Measurements from ENCODE around the gene NPR2. TPM values are rescaled to one million over a fixed set of nuclear protein-coding genes. Genes with fewer than 3 reads are reported as not detected.

NPR2 gene
- total and polyA plus RNA-seq, 2 of the 13 experiments (the other 11 are each of a cell fraction or from before 2014, with no cell fraction given) = 7.4 to 9.4 TPM

DNA sequence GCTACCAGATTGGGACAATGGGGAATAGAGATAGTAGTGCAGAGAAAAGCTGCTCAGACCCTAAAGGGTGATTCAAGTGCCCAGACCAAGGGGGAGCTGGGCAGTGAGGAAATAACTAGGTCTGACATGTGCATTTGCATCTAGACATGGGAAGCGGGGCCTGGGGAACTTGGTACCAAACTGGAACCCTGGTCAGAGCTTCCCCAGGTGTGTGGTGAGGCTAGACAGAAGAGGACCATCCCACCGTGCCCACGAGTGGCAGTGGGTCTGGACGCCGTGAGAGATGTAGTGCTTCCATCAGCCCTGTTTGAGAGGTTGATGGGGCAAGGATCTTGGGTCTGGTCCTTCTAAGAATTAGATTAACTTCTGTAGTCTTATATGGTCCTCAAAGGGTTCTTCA is 45.2 kb downstream of the NPR2 start:
- Histone ChIP-seq H4K20me1 (ENCODE audit: insufficient read depth, low read length) (no peaks in the 10 kb centered on the region), H3K27me3 (ENCODE audit: control insufficient read depth in 1 of 2, insufficient read depth in 2 of 2, low read length in 2 of 2) (no peaks in the 10 kb centered on the region; a peak in 1 of 5 replicates), H3K79me2 (ENCODE audit: insufficient read depth, low read length) (no peaks in the 10 kb centered on the region), H3K36me3 (replicated peaks in 1 of 2; ENCODE audit: control insufficient read depth in 1 of 2, insufficient read depth in 2 of 2, low read length in 2 of 2) (no peaks in the 10 kb centered on the region), H3K9me3 (ENCODE audit: low read length) (no peaks in the 10 kb centered on the region), H3K4me3 (replicated peaks in 1 of 3; ENCODE audit: insufficient read depth in 1 of 3, low read depth in 2 of 3, low read length in 3 of 3) (no peak overlapping the region), H3K4me2 (ENCODE audit: low read depth, low read length) (no peak overlapping the region), H3K4me1 (ENCODE audit: insufficient read depth, low read length) (peaks cover 44% of the 10 kb centered on the region), H3K27ac (ENCODE audit: extremely low read length, insufficient read depth, low read length) (no peak overlapping the region), H3K9ac (ENCODE audit: insufficient read depth, low read depth, low read length) (no peak overlapping the region), H2AFZ (ENCODE audit: low read length) (no peak overlapping the region)
- ChIA-PET POLR2A (interaction anchor here (1.3 to 2.3 kb wide), 2 partner anchors 22 to 44 kb away, joined by 4 to 9 read pairs; partner anchors contain the start of gene HINT2), CTCF (ENCODE audit: low intra/inter-chr PET ratio, low total read pairs) (no interaction called here)
- BruUV-seq (replicated peaks) = no TSS peak
- intact Hi-C loops (cut with micrococcal nuclease; ENCODE audit: unreplicated experiment) (no loop called here), in situ Hi-C loops (cut with HindIII; ENCODE audit: extremely low pct_ligation_motif_present, low pct_unique_long_range_greater_than_20kb) (no loop called here)
- FAIRE-seq (no peak), ATAC-seq (no peak), DNase-seq (ENCODE audit: low spot score) (no peak)
- TF ChIP-seq ZNF577 (CRISPR knock-in tag; IDR thresholded peaks at IDR 0.05; ENCODE audit: borderline replicate concordance, low read depth) (no peak), BRF2 (CRISPR knock-in tag; IDR thresholded peaks at IDR 0.05) (no peak), SOX13 (IDR thresholded peaks at IDR 0.05) (no peak), SOX13 (CRISPR knock-in tag; conservative IDR thresholded peaks at IDR 0.05 in 1 of 2, IDR thresholded peaks at IDR 0.05 in 1 of 2) (no peak)
- 88% methylated on average over 5 of the region's 5 CpGs for WGBS (ENCODE audit: low lambda C conversion rate)

GRCh38 chr9:35839926-35840325 is 48.5 kb downstream of the NPR2 start:
- ChIA-PET POLR2A (no interaction called here), CTCF (ENCODE audit: low intra/inter-chr PET ratio, low total read pairs) (no interaction called here)
- DNase-seq (ENCODE audit: low spot score) (no peak), ATAC-seq (no peak), FAIRE-seq (no peak)
- in situ Hi-C loops (cut with HindIII; ENCODE audit: extremely low pct_ligation_motif_present, low pct_unique_long_range_greater_than_20kb) (no loop called here), intact Hi-C loops (cut with micrococcal nuclease; ENCODE audit: unreplicated experiment) (no loop called here)
- no peaks in the 10 kb centered on the region for H4K20me1 ChIP-seq (ENCODE audit: insufficient read depth, low read length)
- no peak overlapping the region for H3K9ac ChIP-seq (ENCODE audit: insufficient read depth, low read depth, low read length)
- H3K27me3 ChIP-seq (ENCODE audit: control insufficient read depth in 1 of 2, insufficient read depth in 2 of 2, low read length in 2 of 2) = no peaks in the 10 kb centered on the region; a peak in 1 of 5 replicates
- no peaks in the 10 kb centered on the region for H3K79me2 ChIP-seq (ENCODE audit: insufficient read depth, low read length)
- H3K4me1 ChIP-seq (ENCODE audit: insufficient read depth, low read length) = peaks cover 27% of the 10 kb centered on the region
- H2AFZ ChIP-seq (ENCODE audit: low read length) = no peak overlapping the region
- no peaks in the 10 kb centered on the region for H3K9me3 ChIP-seq (ENCODE audit: low read length)
- H3K4me3 ChIP-seq (replicated peaks in 1 of 3; ENCODE audit: insufficient read depth in 1 of 3, low read depth in 2 of 3, low read length in 3 of 3) = no peak overlapping the region
- no peaks in the 10 kb centered on the region for H3K36me3 ChIP-seq (replicated peaks in 1 of 2; ENCODE audit: control insufficient read depth in 1 of 2, insufficient read depth in 2 of 2, low read length in 2 of 2)
- no TSS peak for BruUV-seq (replicated peaks)
- 69% methylated on average over 5 of the region's 5 CpGs for WGBS (ENCODE audit: low lambda C conversion rate)
- no peak overlapping the region for H3K4me2 ChIP-seq (ENCODE audit: low read depth, low read length)
- H3K27ac ChIP-seq (ENCODE audit: extremely low read length, insufficient read depth, low read length) = no peak overlapping the region
- TF ChIP-seq RCOR2 (CRISPR knock-in tag; IDR thresholded peaks at IDR 0.05) (no peak), FOXO1 (CRISPR knock-in tag; IDR thresholded peaks at IDR 0.05) (no peak), KDM1A (CRISPR knock-in tag; IDR thresholded peaks at IDR 0.05) (no peak), ZNF670 (CRISPR knock-in tag; IDR thresholded peaks at IDR 0.05; ENCODE audit: borderline replicate concordance) (no peak), ZNF3 (CRISPR knock-in tag; IDR thresholded peaks at IDR 0.05) (no peak), MEIS1 (CRISPR knock-in tag; IDR thresholded peaks at IDR 0.05; ENCODE audit: borderline replicate concordance) (no peak), UBTF (CRISPR knock-in tag; IDR thresholded peaks at IDR 0.05) (no peak)
- TF ChIP-seq, protein P1, sequence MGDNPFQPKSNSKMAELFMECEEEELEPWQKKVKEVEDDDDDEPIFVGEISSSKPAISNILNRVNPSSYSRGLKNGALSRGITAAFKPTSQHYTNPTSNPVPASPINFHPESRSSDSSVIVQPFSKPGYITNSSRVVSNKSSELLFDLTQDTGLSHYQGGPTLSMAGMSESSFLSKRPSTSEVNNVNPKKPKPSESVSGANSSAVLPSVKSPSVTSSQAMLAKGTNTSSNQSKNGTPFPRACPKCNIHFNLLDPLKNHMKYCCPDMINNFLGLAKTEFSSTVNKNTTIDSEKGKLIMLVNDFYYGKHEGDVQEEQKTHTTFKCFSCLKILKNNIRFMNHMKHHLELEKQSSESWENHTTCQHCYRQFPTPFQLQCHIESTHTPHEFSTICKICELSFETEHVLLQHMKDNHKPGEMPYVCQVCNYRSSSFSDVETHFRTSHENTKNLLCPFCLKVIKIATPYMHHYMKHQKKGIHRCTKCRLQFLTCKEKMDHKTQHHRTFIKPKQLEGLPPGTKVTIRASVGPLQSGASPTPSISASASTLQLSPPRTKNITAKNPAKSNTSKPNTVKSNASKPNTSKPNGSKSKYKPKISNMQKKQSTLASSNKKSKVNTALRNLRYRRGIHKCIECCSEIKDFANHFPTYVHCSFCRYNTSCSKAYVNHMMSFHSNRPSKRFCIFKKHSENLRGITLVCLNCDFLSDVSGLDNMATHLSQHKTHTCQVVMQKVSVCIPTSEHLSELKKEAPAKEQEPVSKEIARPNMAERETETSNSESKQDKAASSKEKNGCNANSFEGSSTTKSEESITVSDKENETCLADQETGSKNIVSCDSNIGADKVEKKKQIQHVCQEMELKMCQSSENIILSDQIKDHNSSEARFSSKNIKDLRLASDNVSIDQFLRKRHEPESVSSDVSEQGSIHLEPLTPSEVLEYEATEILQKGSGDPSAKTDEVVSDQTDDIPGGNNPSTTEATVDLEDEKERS (CRISPR knock-in tag; IDR thresholded peaks at IDR 0.05) = no peak
